GM23338 (cell line): Measurements from ENCODE around the gene PREB. TPM values are rescaled to one million over a fixed set of nuclear protein-coding genes. Genes with fewer than 3 reads are reported as not detected.
A peak's percentile ranks its signal among the peaks of the same experiment; 100 is the strongest.
"Not testable (repeated sequence)": the region's sequence is repeated elsewhere in the genome, so short reads cannot be mapped to it uniquely, and the experiment has no call there.

Source experiments
- ATAC-seq: fragments of 200-7000 bp; cut with Tn5 transposase; 3 replicates; pipeline ENCODE4 v1.9.1; 2020
- DNase-seq: peaks from one replicate; pipeline ENCODE4 v3.0.0-alpha.2; 2015; ENCODE audit warnings: low spot score
- H2AFZ ChIP-seq: fragments of 200-600 bp; sonication (generic); 2 replicates; pipeline ENCODE4 v1.8.0; 2016; ENCODE audit warnings: antibody characterized with exemption, mild to moderate bottlenecking, moderate library complexity
- H3F3A ChIP-seq: fragments of 200-600 bp; sonication (generic); replicated peaks from 2 replicates; pipeline ENCODE4 v1.8.0; 2017; ENCODE audit warnings: antibody characterized with exemption, mixed run types, low read depth
- H3K27ac ChIP-seq: fragments of 200-600 bp; sonication (generic); 2 replicates; pipeline ENCODE4 v1.6.1; 2016; ENCODE audit warnings: low read depth
- H3K27me3 ChIP-seq: fragments of 200-600 bp; sonication (generic); 2 replicates; pipeline ENCODE4 v1.8.0; 2016; ENCODE audit warnings: mild to moderate bottlenecking, mixed run types, moderate library complexity; ENCODE audit not compliant: insufficient read depth
- H3K36me3 ChIP-seq: fragments of 200-600 bp; sonication (generic); 2 replicates; pipeline ENCODE4 v1.8.0; 2016; ENCODE audit warnings: mild to moderate bottlenecking; ENCODE audit not compliant: insufficient read depth
- H3K4me1 ChIP-seq: fragments of 200-600 bp; sonication (generic); 2 replicates; pipeline ENCODE4 v1.8.0; 2016; ENCODE audit warnings: mild to moderate bottlenecking, moderate library complexity; ENCODE audit not compliant: insufficient read depth
- H3K4me2 ChIP-seq: fragments of 200-600 bp; sonication (generic); 2 replicates; pipeline ENCODE4 v1.7.1; 2017; ENCODE audit warnings: mixed run types
- H3K4me3 ChIP-seq: fragments of 200-600 bp; sonication (generic); 2 replicates; pipeline ENCODE4 v1.6.1; 2016; ENCODE audit warnings: mixed run types
- H3K79me2 ChIP-seq: fragments of 200-600 bp; sonication (generic); replicated peaks from 2 replicates; pipeline ENCODE4 v1.8.0; 2017; ENCODE audit warnings: mild to moderate bottlenecking; ENCODE audit not compliant: insufficient read depth
- H3K9me2 ChIP-seq: fragments of 200-600 bp; sonication (generic); 2 replicates; pipeline ENCODE4 v1.8.0; 2017; ENCODE audit not compliant: insufficient read depth
- H4K20me1 ChIP-seq: fragments of 200-600 bp; sonication (generic); replicated peaks from 2 replicates; pipeline ENCODE4 v1.8.0; 2017; ENCODE audit warnings: mild to moderate bottlenecking; ENCODE audit not compliant: insufficient read depth
- H3K27ac Mint-ChIP-seq: 2 replicates; pipeline ENCODE4 v1.8.0; 2020; ENCODE audit warnings: inconsistent platforms, mild to moderate bottlenecking, moderate library complexity, mixed read lengths
- H3K27me3 Mint-ChIP-seq: 3 replicates; pipeline ENCODE4 v1.8.0; 2022; ENCODE audit warnings: low read depth, mild to moderate bottlenecking, moderate library complexity, mixed read lengths, inconsistent platforms; ENCODE audit not compliant: insufficient read depth, poor library complexity
- H3K36me3 Mint-ChIP-seq: 3 replicates; pipeline ENCODE4 v1.8.0; 2021; ENCODE audit warnings: low read depth, mild to moderate bottlenecking, inconsistent platforms, moderate library complexity, mixed read lengths
- H3K4me1 Mint-ChIP-seq: 3 replicates; pipeline ENCODE4 v1.8.0; 2020; ENCODE audit warnings: mild to moderate bottlenecking, inconsistent platforms, mixed read lengths
- H3K4me3 Mint-ChIP-seq: 3 replicates; pipeline ENCODE4 v1.8.0; 2021; ENCODE audit warnings: moderate library complexity, mild to moderate bottlenecking, inconsistent platforms, mixed read lengths
- H3K9me3 Mint-ChIP-seq: 3 replicates; pipeline ENCODE4 v1.8.0; 2020; ENCODE audit warnings: moderate library complexity, mild to moderate bottlenecking, inconsistent platforms, mixed read lengths
- ZNF462 ChIP-seq: fragments of 250-450 bp; sonication (Bioruptor Pico); IDR thresholded peaks from 2 replicates; pipeline ENCODE4 v1.5.0; 2020; ENCODE audit warnings: mild to moderate bottlenecking, moderate library complexity
- polyA plus RNA-seq: library from polyadenylated mRNA; unstranded; fragments of >200 nt; fragmentation: Nextera tagmentation; extraction: Ambion mirVana; gene quantifications from 2 replicates; pipeline ENCODE4 v1.2.1, GENCODE V29; 2016
- total RNA-seq: library from RNA; depleted of rRNA; stranded (reverse); fragments of >200 nt; shearing (Covaris generic); gene quantifications from 2 replicates; pipeline ENCODE4 v1.2.3, GENCODE V29; 2014

Gene PREB
- total and polyA plus RNA-seq, 2 experiments from 2014 or later = 41.2 to 79.7 TPM

DNA sequence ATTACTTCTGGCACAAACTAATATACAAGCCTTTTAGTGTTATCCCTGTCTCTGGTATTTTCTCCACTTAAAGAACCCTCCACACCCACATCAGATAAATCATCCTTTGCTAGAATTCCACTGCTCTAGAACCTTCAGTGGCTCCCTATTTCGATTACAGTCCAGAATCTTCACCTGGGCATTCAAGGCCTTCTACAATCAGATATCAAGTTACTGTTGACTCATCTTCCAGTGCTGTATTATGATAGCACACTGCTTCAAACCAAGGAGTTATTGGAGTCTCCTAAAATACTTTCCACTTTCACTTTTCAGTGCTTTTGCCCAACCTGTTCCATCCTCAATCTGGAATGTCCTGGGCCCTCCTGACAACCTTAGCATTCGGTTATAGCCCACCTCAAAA lies 18.9 kb downstream of the PREB start (continued):
- no peak for TF ChIP-seq ZNF462 (CRISPR knock-in tag)

DNA sequence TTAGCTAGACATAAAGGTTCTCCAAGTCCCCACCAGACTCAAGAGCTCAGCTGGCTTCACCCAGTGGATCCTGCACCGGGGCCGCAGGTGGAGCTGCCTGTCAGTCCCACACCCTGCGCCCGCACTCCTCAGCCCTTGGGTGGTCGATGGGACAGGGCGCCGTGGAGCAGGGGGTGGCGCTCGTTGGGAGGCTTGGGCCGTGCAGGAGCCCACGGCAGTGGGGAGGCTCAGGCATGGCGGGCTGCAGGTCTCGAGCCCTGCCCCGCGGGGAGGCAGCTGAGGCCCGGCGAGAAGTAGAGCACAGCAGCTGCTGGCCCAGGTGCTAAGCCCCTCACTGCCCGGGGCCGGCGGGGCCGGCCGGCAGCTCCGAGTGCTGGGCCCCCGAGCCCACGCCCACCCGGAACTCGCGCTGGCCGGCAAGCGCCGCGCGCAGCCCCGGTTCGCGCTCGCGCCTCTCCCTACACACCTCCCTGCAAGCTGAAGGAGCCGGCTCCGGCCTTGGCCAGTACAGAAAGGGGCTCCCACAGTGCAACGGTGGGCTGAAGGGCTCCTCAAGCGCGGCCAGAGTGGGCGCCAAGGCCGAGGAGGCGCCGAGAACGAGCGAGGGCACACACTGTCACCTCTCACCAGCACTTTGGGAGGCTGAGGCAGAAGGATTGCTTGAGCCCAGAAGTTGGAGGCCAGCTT lies 22.9 kb downstream of the PREB start:
- not testable (repeated sequence) for H3K36me3 Mint-ChIP-seq, ATAC-seq, H3K79me2 ChIP-seq, H3K27me3 Mint-ChIP-seq, H3K27ac ChIP-seq, H3K4me1 ChIP-seq, H3K9me2 ChIP-seq, H3F3A ChIP-seq, H3K4me2 ChIP-seq, H3K27me3 ChIP-seq, H3K36me3 ChIP-seq, H4K20me1 ChIP-seq, H3K27ac Mint-ChIP-seq, DNase-seq, H3K9me3 Mint-ChIP-seq, H3K4me1 Mint-ChIP-seq, H3K4me3 ChIP-seq, H2AFZ ChIP-seq, H3K4me3 Mint-ChIP-seq

- H3K36me3 Mint-ChIP-seq = not testable (repeated sequence)
Observed at GRCh38 chr2:27110603-27111352, 23.7 kb downstream of the PREB start.

More at GRCh38 chr2:27110603-27111352, 23.7 kb downstream of the PREB start:
- H3K9me2 ChIP-seq, ATAC-seq, DNase-seq, H2AFZ ChIP-seq, H3K36me3 ChIP-seq, H3K9me3 Mint-ChIP-seq, H4K20me1 ChIP-seq, H3K27me3 Mint-ChIP-seq, H3K4me3 ChIP-seq, H3K4me2 ChIP-seq, H3K79me2 ChIP-seq, H3K27me3 ChIP-seq, H3F3A ChIP-seq, H3K27ac ChIP-seq, H3K4me1 Mint-ChIP-seq, H3K27ac Mint-ChIP-seq, H3K4me1 ChIP-seq: not testable (repeated sequence)
- peak overlapping the region; percentile 22; the same call in 2 of the 3 replicates for H3K4me3 Mint-ChIP-seq
